ENCODE measurements around the gene GP9.

- no peak for TF ChIP-seq CTCF (IDR thresholded peaks at IDR 0.05)
- TF ChIP-seq POLR2A (IDR thresholded peaks at IDR 0.05), result no peak
These were observed 27.4 kb upstream of the GP9 start for GRCh38 chr3:129033151-129033550.
